Trophoblast cell (in vitro differentiated cells and primary cell): ENCODE results near the gene BDKRB2.

Source experiments
- DNase-seq, 2 donors: peaks; one replicate each; pipeline ENCODE4 v3.0.0-alpha.2; 2016
- H2AFZ ChIP-seq: 2 replicates; pipeline ENCODE4 v1.6.1; 2013; ENCODE audit warnings: low read length, moderate library complexity, mild to moderate bottlenecking; ENCODE audit not compliant: insufficient read depth, poor library complexity
- H2AK5ac ChIP-seq: 2 replicates; pipeline ENCODE4 v1.6.1; 2013; ENCODE audit warnings: mild to moderate bottlenecking, low read length
- H2BK120ac ChIP-seq: 2 replicates; pipeline ENCODE4 v1.6.1; 2013; ENCODE audit warnings: low read length, mild to moderate bottlenecking, moderate library complexity; ENCODE audit not compliant: insufficient read depth, poor library complexity
- H2BK12ac ChIP-seq: 2 replicates; pipeline ENCODE4 v1.6.1; 2013; ENCODE audit warnings: mild to moderate bottlenecking, low read length, moderate library complexity
- H2BK5ac ChIP-seq: 2 replicates; pipeline ENCODE4 v1.6.1; 2013; ENCODE audit warnings: low read length, low read depth, moderate library complexity, mild to moderate bottlenecking; ENCODE audit not compliant: poor library complexity
- H3K14ac ChIP-seq: 2 replicates; pipeline ENCODE4 v1.6.1; 2013; ENCODE audit warnings: mild to moderate bottlenecking, low read length
- H3K18ac ChIP-seq: 2 replicates; pipeline ENCODE4 v1.6.1; 2013; ENCODE audit warnings: mild to moderate bottlenecking, low read length
- H3K23ac ChIP-seq: 2 replicates; pipeline ENCODE4 v1.6.1; 2013; ENCODE audit warnings: low read length
- H3K27ac ChIP-seq: 2 replicates; pipeline ENCODE4 v1.5.1; 2013; ENCODE audit warnings: low read depth, mild to moderate bottlenecking, inconsistent platforms, low read length, moderate library complexity
- H3K27me3 ChIP-seq: 2 replicates; pipeline ENCODE4 v1.6.1; 2013; ENCODE audit warnings: inconsistent platforms, mild to moderate bottlenecking, low read length, moderate library complexity; ENCODE audit not compliant: insufficient read depth
- H3K36me3 ChIP-seq, 2 experiments: 1 replicate in 1 of 2; 2 replicates in 1 of 2; pipeline ENCODE4 v1.6.1; 2013; ENCODE audit warnings: low read length in 2 of 2, mild to moderate bottlenecking in 2 of 2, moderate library complexity in 1 of 2; ENCODE audit not compliant: insufficient read depth in 2 of 2, control insufficient read depth in 1 of 2
- H3K4ac ChIP-seq: 2 replicates; pipeline ENCODE4 v1.6.1; 2013; ENCODE audit warnings: low read depth, mild to moderate bottlenecking, low read length, moderate library complexity
- H3K4me1 ChIP-seq, 2 experiments: 1 replicate in 1 of 2; 2 replicates in 1 of 2; pipeline ENCODE4 v1.6.1; 2013; ENCODE audit warnings: low read length in 2 of 2, mild to moderate bottlenecking in 2 of 2, moderate library complexity in 1 of 2; ENCODE audit not compliant: insufficient read depth in 2 of 2, control insufficient read depth in 1 of 2
- H3K4me2 ChIP-seq: 2 replicates; pipeline ENCODE4 v1.6.1; 2013; ENCODE audit warnings: inconsistent platforms, mild to moderate bottlenecking, low read length, moderate library complexity
- H3K4me3 ChIP-seq: 2 replicates; pipeline ENCODE4 v1.5.1; 2013; ENCODE audit warnings: mild to moderate bottlenecking, low read depth, low read length, inconsistent platforms
- H3K79me1 ChIP-seq: one replicate; pipeline ENCODE4 v1.6.1; 2013; ENCODE audit warnings: low read length
- H3K79me2 ChIP-seq: 2 replicates; pipeline ENCODE4 v1.6.1; 2013; ENCODE audit warnings: low read length, mild to moderate bottlenecking; ENCODE audit not compliant: control insufficient read depth, insufficient read depth, poor library complexity
- H3K9ac ChIP-seq: 2 replicates; pipeline ENCODE4 v1.6.1; 2013; ENCODE audit warnings: mild to moderate bottlenecking, low read length
- H3K9me3 ChIP-seq: 2 replicates; pipeline ENCODE4 v1.6.1; 2013; ENCODE audit warnings: low read depth, mild to moderate bottlenecking, control low read depth, inconsistent platforms, low read length; ENCODE audit not compliant: insufficient read depth
- H4K12ac ChIP-seq: 2 replicates; pipeline ENCODE4 v1.6.1; 2013; ENCODE audit warnings: low read depth, mild to moderate bottlenecking, low read length, moderate library complexity
- H4K8ac ChIP-seq: 2 replicates; pipeline ENCODE4 v1.6.1; 2013; ENCODE audit warnings: low read depth, mild to moderate bottlenecking, low read length, moderate library complexity
- H4K91ac ChIP-seq: one replicate; pipeline ENCODE4 v1.6.1; 2013; ENCODE audit warnings: low read depth, mild to moderate bottlenecking, low read length, moderate library complexity
- WGBS: extraction: QIAGEN DNeasy Blood & Tissue Kit; methylation state at CpG from one replicate; pipeline ENCODE4 v1.1.7; 2013; ENCODE audit warnings: missing lambda C conversion rate; ENCODE audit not compliant: insufficient read length, insufficient coverage; ENCODE audit errors: extremely low coverage; 5-methylcytosine and 5-hydroxymethylcytosine counted together

BDKRB2 gene

DNA sequence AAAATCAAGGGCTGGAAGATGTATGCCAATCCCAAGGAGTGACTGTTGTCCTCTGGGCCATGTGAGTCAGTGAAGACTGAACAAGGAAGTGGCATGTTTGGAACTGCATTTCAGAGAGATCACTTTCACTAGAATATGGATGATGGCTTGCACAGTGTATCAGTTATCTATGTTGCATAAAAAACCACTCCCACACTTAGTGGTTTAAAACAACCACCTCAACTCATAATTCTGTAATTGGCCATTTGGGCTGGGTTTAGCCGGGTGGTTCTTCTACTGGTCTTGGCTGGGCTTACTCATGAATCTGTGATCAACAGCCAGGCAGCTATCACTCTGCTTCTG, 66.8 kb downstream of the BDKRB2 start:
- Histone ChIP-seq H3K36me3 (no peaks in the 10 kb centered on the region), H4K8ac (no peak overlapping the region), H3K27ac (no peak overlapping the region), H4K12ac (no peak overlapping the region), H3K79me2 (peaks cover 6% of the 10 kb centered on the region), H3K4me1 (peaks cover 38 to 44% of the 10 kb centered on the region in 2 experiments), H2BK120ac (peak overlapping the region; percentile 1), H3K27me3 (no peaks in the 10 kb centered on the region), H3K79me1 (peaks cover 54% of the 10 kb centered on the region), H3K4me3 (no peak overlapping the region), H3K9me3 (no peaks in the 10 kb centered on the region), H3K4ac (no peak overlapping the region), H3K14ac (no peak overlapping the region), H3K18ac (no peak overlapping the region), H3K9ac (no peak overlapping the region), H2BK5ac (no peak overlapping the region), H4K91ac (peak overlapping the region; percentile 30), H3K4me2 (no peak overlapping the region), H2BK12ac (peak overlapping the region; percentile 95), H2AFZ (no peak overlapping the region), H2AK5ac (peak overlapping the region; percentile 58), H3K23ac (no peak overlapping the region)
- no CpG with 5 or more reads among the region's 1 CpG for WGBS
- peak in 1 of 2 donors; percentile 33 for DNase-seq

DNA sequence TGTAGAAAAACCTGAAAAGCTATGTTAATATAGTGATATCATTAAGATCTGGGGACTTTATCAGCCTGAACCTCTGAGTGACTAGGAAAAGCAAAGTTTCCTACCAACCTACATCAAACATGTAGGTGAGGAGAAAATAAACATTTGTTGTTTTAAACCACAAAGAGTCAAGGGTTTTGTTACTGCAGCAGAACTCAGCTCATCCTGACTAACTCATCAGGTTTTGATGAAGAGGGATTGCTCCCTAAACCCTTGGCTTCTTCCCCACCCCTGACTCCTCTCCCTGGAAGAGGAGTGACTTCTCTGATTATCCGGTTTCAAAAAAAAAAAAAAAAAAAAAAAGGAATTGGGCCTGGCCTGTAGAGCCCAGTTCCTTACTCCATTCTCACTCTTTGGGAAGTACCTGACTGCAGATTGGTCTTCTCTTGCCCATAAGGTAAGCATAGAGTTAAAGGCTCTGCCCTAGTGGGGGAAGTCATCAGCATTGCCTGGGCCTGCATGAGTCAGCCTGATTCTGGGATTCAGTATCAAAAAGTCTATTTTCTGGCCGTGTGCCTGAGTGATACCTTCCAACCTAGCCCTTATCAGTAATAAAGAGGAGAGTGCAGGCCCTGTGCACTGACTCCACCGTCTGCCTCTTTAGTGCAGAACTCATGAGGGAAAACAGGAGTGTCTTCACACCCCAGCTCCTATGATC, 68.3 kb downstream of the BDKRB2 start:
- Histone ChIP-seq H4K12ac (no peak overlapping the region), H3K4me3 (no peak overlapping the region), H3K18ac (no peak overlapping the region), H3K4me1 (peaks cover 28 to 34% of the 10 kb centered on the region in 2 experiments), H4K8ac (peak overlapping the region; percentile 46), H3K27ac (no peak overlapping the region), H2BK120ac (peak overlapping the region; percentile 37), H2BK5ac (peak overlapping the region; percentile 21), H2AFZ (no peak overlapping the region), H3K79me2 (peaks cover 6% of the 10 kb centered on the region), H2BK12ac (peak overlapping the region; percentile 88), H3K27me3 (no peaks in the 10 kb centered on the region), H4K91ac (peak overlapping the region; percentile 85), H3K79me1 (peaks cover 55% of the 10 kb centered on the region), H3K36me3 (no peaks in the 10 kb centered on the region), H3K23ac (no peak overlapping the region), H3K9ac (no peak overlapping the region), H3K14ac (peak overlapping the region; percentile 49), H2AK5ac (peak overlapping the region; percentile 3), H3K4ac (peak overlapping the region; percentile 34), H3K4me2 (no peak overlapping the region), H3K9me3 (peaks cover 3% of the 10 kb centered on the region)
- WGBS = no CpG with 5 or more reads among the region's 3 CpGs
- DNase-seq = no peak

GRCh38 chr14:96273629-96274028, 69.0 kb downstream of the BDKRB2 start:
- WGBS = no CpG with 5 or more reads among the region's 5 CpGs
- peaks cover 29 to 31% of the 10 kb centered on the region in 2 experiments for H3K4me1 ChIP-seq
- no peak overlapping the region for H3K23ac ChIP-seq
- H2AK5ac ChIP-seq = peak overlapping the region; percentile 90
- H3K4me3 ChIP-seq = no peak overlapping the region
- peak overlapping the region; percentile 95 for H2BK12ac ChIP-seq
- H3K9me3 ChIP-seq = peaks cover 3% of the 10 kb centered on the region
- H3K14ac ChIP-seq = peak overlapping the region; percentile 85
- DNase-seq = no peak
- H2BK120ac ChIP-seq = peak overlapping the region; percentile 95
- peaks cover 0 to 5% of the 10 kb centered on the region in 2 experiments for H3K36me3 ChIP-seq
- H2BK5ac ChIP-seq = peak overlapping the region; percentile 55
- H3K9ac ChIP-seq = no peak overlapping the region
- H4K91ac ChIP-seq = peak overlapping the region; percentile 98
- peak overlapping the region; percentile 80 for H3K4ac ChIP-seq
- H3K4me2 ChIP-seq = no peak overlapping the region
- no peak overlapping the region for H4K12ac ChIP-seq
- peak overlapping the region; percentile 35 for H3K27ac ChIP-seq
- no peaks in the 10 kb centered on the region for H3K27me3 ChIP-seq
- no peak overlapping the region for H2AFZ ChIP-seq
- H3K18ac ChIP-seq = peak overlapping the region; percentile 65
- peak overlapping the region; percentile 67 for H4K8ac ChIP-seq
- H3K79me1 ChIP-seq = peaks cover 57% of the 10 kb centered on the region
- H3K79me2 ChIP-seq = peaks cover 11% of the 10 kb centered on the region

DNA sequence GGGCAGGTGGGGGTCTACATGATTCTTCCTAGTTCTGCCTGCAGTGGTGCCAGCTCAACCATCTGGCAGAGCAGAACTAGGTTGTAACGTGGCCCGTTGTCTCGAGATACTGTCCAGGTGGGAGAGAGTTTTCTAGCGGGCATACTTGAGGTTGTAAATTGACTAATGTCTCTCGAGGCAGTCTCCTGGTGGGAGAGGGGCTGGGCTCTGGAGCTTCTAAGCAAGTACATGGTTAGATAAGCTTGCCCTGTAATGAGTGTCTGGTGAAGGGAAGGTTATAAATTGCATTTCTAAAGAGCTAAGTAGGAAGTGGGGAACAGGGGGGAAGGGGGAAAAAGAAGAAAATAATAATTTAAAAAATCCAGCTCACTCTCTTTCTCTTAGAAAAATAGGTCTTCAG, 69.5 kb downstream of the BDKRB2 start:
- peak overlapping the region; percentile 67 for H4K8ac ChIP-seq
- H3K4me2 ChIP-seq = no peak overlapping the region
- peak overlapping the region; percentile 95 for H2BK120ac ChIP-seq
- H4K91ac ChIP-seq = peak overlapping the region; percentile 98
- no peak overlapping the region for H4K12ac ChIP-seq
- H3K9me3 ChIP-seq = peaks cover 3% of the 10 kb centered on the region
- WGBS = no CpG with 5 or more reads among the region's 5 CpGs
- peak overlapping the region; percentile 65 for H3K18ac ChIP-seq
- peak overlapping the region; percentile 55 for H2BK5ac ChIP-seq
- peaks cover 58% of the 10 kb centered on the region for H3K79me1 ChIP-seq
- peaks cover 14% of the 10 kb centered on the region for H3K79me2 ChIP-seq
- no peaks in the 10 kb centered on the region for H3K27me3 ChIP-seq
- peaks cover 0 to 5% of the 10 kb centered on the region in 2 experiments for H3K36me3 ChIP-seq
- peak overlapping the region; percentile 50 for H2AFZ ChIP-seq
- H3K14ac ChIP-seq = peak overlapping the region; percentile 85
- no peak overlapping the region for H3K9ac ChIP-seq
- DNase-seq = no peak
- no peak overlapping the region for H3K23ac ChIP-seq
- H3K4me3 ChIP-seq = no peak overlapping the region
- peak overlapping the region; percentile 80 for H3K4ac ChIP-seq
- peak overlapping the region; percentile 35 for H3K27ac ChIP-seq
- H3K4me1 ChIP-seq = peaks cover 27% of the 10 kb centered on the region in 2 experiments
- H2AK5ac ChIP-seq = peak overlapping the region; percentile 90
- peak overlapping the region; percentile 95 for H2BK12ac ChIP-seq
